ACC112 (cell line): ENCODE data around the gene EEPD1.

Experiments used
- H2AFZ ChIP-seq: fragments of 200-600 bp; sonication (generic); one replicate; pipeline ENCODE4 v1.6.0; 2017; ENCODE audit warnings: antibody characterized with exemption, low read length; ENCODE audit not compliant: unreplicated experiment
- H3K27ac ChIP-seq: fragments of 200-600 bp; sonication (generic); 2 replicates; pipeline ENCODE4 v1.5.1; 2014; ENCODE audit warnings: low read depth, mild to moderate bottlenecking, antibody characterized with exemption, low read length, moderate library complexity
- H3K27me3 ChIP-seq: fragments of 200-600 bp; sonication (generic); 2 replicates; pipeline ENCODE4 v1.6.1; 2014; ENCODE audit warnings: mild to moderate bottlenecking, antibody characterized with exemption, low read length, moderate library complexity, mixed read lengths; ENCODE audit not compliant: insufficient read depth
- H3K36me3 ChIP-seq: fragments of 200-600 bp; sonication (generic); 2 replicates; pipeline ENCODE4 v1.6.1; 2016; ENCODE audit warnings: mild to moderate bottlenecking, antibody characterized with exemption, low read length, moderate library complexity, mixed read lengths; ENCODE audit not compliant: insufficient read depth
- H3K4me1 ChIP-seq: fragments of 200-600 bp; sonication (generic); one replicate; pipeline ENCODE4 v1.6.1; 2016; ENCODE audit warnings: low read length, mixed read lengths; ENCODE audit not compliant: insufficient read depth, unreplicated experiment, control insufficient read depth
- H3K4me3 ChIP-seq: fragments of 200-600 bp; sonication (generic); 2 replicates; pipeline ENCODE4 v1.5.1; 2014; ENCODE audit warnings: mild to moderate bottlenecking, low read depth, low read length
- H3K79me2 ChIP-seq: fragments of 200-600 bp; sonication (generic); one replicate; pipeline ENCODE4 v1.6.0; 2016; ENCODE audit warnings: low read length; ENCODE audit not compliant: control insufficient read depth, unreplicated experiment, insufficient read depth

EEPD1 gene

DNA sequence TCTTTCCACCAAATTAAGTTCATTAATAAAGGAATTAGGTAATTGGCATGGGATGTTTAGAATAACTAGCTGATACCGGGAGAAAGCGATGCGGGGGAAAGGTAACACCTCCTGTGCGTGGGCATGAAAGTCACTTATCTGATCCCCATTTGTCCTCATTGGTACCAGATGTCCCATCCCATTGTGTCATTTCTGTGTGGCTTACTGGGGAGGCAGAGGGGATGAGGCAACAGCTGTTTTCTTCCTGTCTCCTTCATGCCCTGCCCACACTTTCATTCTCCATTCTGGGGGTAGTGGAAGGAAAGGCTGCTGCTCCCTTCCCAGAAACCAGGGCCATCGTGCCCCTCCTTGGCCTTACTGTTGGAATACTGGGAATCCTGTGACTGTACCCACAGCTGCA lies 27.1 kb downstream of the EEPD1 start:
- H3K27me3 ChIP-seq: no peaks in the 10 kb centered on the region
- no peak overlapping the region for H3K27ac ChIP-seq
- no peaks in the 10 kb centered on the region for H3K36me3 ChIP-seq
- H3K79me2 ChIP-seq: no peaks in the 10 kb centered on the region
- no peaks in the 10 kb centered on the region for H3K4me1 ChIP-seq
- no peak overlapping the region for H2AFZ ChIP-seq
- H3K4me3 ChIP-seq: no peak overlapping the region

DNA sequence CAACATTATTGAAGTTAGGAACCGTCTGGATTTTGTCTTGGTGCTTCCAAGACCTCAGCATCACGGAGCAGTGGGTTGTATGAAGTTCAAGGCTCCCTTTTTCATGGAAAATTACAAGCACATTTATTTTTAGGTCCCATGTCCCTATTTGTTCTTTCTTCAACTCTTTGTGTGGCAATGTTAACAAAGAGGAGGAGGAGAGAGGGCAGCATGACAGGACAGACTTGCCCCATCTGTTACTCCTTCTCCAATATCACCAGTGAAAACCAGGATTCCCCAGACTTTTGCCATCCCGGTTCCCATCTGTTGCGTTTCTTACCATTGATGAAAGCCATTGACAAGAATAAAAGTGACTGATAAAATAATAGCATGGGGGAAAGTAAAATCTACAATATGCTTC lies 28.6 kb downstream of the EEPD1 start:
- Histone ChIP-seq H3K4me1 (no peaks in the 10 kb centered on the region), H3K27me3 (no peaks in the 10 kb centered on the region), H2AFZ (no peak overlapping the region), H3K4me3 (no peak overlapping the region), H3K27ac (no peak overlapping the region), H3K79me2 (no peaks in the 10 kb centered on the region), H3K36me3 (no peaks in the 10 kb centered on the region)

DNA sequence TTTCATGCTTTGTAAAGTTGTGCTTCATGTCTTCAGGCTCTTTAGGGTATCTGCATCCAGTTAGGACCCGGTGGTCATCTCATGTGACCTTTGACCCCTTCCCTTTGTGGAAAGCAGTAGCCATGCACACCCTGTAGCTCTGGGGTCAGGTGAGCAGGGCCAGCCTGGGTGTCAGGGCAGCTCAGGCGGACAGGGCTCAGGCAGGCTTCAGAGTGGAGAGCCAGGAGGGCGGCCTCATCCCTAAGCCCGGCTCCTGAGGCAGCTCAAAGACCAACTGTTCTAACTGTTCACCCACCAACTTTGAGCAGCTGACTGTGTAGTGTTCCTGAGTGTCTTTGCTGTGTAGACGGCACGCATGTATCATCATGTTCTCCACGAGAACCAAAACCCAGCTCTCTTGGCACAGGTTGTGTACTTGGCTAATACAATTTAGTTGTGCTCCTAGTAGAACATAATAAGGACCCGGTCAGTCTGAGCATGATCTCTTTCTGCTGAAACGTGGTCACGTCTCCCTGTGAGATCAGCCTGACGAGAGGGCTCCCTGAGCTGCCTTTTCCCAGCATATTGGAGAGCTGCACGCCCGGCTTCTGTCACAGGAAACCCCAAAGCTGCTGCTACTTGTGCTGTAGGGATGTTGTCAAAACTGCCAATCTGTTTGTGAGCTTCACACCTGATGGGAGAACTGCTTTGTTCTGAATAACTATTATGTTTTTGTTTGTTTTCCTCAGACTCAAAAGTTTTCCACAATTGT lies 30.0 kb downstream of the EEPD1 start:
- no peak overlapping the region for H2AFZ ChIP-seq
- no peaks in the 10 kb centered on the region for H3K4me1 ChIP-seq
- no peak overlapping the region for H3K4me3 ChIP-seq
- H3K79me2 ChIP-seq: no peaks in the 10 kb centered on the region
- no peaks in the 10 kb centered on the region for H3K27me3 ChIP-seq
- no peak overlapping the region for H3K27ac ChIP-seq
- H3K36me3 ChIP-seq: no peaks in the 10 kb centered on the region

DNA sequence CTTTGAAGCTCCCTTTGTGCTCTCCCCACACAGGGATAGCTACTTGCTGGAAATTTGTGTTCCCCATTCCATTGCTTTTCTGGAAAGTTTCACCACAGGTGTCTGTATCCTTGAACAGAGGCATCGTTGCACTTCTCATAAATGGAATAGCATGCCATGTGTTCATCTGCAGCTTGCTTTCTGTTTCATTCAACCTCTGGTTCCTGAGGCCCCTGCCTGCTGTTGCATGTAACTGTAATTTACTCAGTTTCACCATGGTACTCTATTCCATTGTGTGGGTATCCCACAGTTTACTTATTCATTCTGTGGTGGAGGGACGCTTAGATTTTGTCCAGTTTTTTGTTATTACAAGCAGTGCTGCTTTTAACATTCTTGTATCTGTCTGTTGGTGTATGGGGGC lies 32.0 kb downstream of the EEPD1 start:
- no peaks in the 10 kb centered on the region for H3K36me3 ChIP-seq
- no peak overlapping the region for H2AFZ ChIP-seq
- H3K4me1 ChIP-seq: no peaks in the 10 kb centered on the region
- no peak overlapping the region for H3K4me3 ChIP-seq
- no peak overlapping the region for H3K27ac ChIP-seq
- H3K27me3 ChIP-seq: no peaks in the 10 kb centered on the region
- H3K79me2 ChIP-seq: no peaks in the 10 kb centered on the region

DNA sequence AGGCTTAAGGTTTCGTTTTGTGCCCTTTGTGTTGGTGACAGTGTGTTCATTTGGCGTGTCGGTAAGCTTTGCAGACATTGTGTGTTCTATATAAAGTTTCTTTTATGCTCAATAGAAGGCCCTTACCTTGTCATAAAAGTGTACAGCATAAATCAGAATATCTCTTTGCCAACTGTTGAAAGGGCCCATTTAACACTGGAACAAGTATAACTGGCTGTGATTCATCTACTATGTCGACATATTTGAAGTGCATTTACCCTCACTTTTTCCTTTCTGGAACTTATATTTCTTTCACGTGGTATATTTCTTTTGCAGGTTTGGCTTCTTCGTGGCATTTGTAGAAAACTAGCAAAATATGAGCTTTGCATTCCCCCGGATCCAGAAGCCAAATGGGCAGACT lies 32.7 kb downstream of the EEPD1 start:
- H3K4me1 ChIP-seq: no peaks in the 10 kb centered on the region
- no peak overlapping the region for H2AFZ ChIP-seq
- H3K36me3 ChIP-seq: no peaks in the 10 kb centered on the region
- no peaks in the 10 kb centered on the region for H3K79me2 ChIP-seq
- no peak overlapping the region for H3K4me3 ChIP-seq
- H3K27ac ChIP-seq: no peak overlapping the region
- H3K27me3 ChIP-seq: no peaks in the 10 kb centered on the region

DNA sequence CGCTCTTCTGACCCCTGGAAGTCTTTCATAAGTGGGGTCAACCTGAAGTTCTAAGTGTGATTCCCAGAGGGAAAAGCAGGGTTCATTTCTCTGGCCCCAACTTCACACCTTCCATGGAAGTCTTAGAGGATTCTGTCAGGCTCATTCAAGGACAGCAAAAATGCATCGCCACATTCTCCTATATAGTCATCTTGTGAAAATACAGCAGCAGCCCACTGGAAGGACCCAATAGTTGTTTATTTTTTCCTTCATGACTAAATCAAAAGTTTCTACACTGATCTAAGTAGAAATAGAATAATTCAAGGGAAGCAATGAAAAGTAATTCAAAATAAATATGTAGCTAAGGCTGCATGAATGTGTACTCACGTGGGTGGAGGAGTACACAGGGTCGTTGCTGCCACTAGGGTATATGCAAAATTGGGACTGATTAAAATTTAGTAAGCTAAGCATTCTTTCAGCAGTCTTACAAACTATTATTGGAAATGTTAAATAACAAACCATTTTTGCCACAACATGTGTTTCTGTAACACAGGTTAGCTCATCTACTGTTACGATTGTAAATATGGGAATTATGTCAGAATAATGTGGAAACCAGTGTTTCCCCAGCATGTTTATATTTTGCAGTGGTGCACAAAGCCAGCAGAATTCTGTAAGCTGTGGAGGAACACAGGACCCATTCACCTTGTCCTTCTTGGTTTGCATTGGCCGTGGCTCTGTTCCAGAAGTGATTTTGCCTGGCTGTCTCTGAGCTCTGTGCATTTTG lies 33.5 kb downstream of the EEPD1 start:
- no peak overlapping the region for H3K27ac ChIP-seq

DNA sequence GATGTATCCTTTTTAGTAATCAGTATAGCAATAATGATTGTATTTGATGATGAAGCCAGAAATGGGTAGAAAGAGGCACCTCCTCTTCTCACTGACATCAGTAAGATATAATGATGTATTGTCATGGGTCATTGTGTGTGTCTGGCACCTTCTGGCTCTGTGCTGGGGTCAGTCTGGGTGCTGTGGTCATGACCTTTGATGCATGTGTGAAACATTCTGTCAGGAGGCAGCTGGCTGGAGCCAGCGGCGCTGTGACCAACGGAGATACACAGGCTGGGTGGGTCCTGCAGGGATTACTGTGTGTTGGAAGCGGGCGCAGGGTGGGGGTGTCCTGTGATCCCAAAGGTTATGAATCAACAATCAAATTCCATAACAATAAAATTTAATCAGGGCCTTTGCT lies 35.2 kb downstream of the EEPD1 start:
- H3K4me1 ChIP-seq: no peaks in the 10 kb centered on the region
- no peak overlapping the region for H3K27ac ChIP-seq
- H3K27me3 ChIP-seq: no peaks in the 10 kb centered on the region
- H3K36me3 ChIP-seq: no peaks in the 10 kb centered on the region
- no peak overlapping the region for H2AFZ ChIP-seq
- H3K4me3 ChIP-seq: no peak overlapping the region
- H3K79me2 ChIP-seq: no peaks in the 10 kb centered on the region

More for the DNA sequence above, 33.5 kb downstream of the EEPD1 start:
- H3K4me3 ChIP-seq: no peak overlapping the region
- no peaks in the 10 kb centered on the region for H3K36me3 ChIP-seq
- no peaks in the 10 kb centered on the region for H3K27me3 ChIP-seq
- no peaks in the 10 kb centered on the region for H3K4me1 ChIP-seq
- H3K79me2 ChIP-seq: no peaks in the 10 kb centered on the region
- no peak overlapping the region for H2AFZ ChIP-seq

DNA sequence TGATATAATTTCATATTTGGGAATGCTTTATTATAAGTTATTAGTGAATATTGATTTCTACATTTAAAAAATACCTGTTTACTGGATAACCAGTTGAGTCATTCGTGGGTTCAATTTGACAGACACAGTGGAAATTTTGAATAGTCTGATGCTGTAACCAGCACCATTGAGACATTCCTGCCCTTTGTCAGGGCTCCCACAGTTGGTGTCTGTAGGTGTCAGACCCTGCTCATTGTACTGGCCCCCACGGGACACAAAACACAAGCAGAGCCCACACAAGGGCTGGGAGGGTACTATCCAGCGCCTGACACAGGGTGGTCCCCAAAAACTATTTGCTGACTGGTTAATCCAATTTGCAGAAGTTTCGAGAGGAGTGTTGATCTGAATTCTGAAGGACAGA lies 35.9 kb downstream of the EEPD1 start:
- Histone ChIP-seq H3K27ac (no peak overlapping the region), H3K4me1 (no peaks in the 10 kb centered on the region), H3K79me2 (no peaks in the 10 kb centered on the region), H3K4me3 (no peak overlapping the region), H3K27me3 (no peaks in the 10 kb centered on the region), H2AFZ (no peak overlapping the region), H3K36me3 (no peaks in the 10 kb centered on the region)

DNA sequence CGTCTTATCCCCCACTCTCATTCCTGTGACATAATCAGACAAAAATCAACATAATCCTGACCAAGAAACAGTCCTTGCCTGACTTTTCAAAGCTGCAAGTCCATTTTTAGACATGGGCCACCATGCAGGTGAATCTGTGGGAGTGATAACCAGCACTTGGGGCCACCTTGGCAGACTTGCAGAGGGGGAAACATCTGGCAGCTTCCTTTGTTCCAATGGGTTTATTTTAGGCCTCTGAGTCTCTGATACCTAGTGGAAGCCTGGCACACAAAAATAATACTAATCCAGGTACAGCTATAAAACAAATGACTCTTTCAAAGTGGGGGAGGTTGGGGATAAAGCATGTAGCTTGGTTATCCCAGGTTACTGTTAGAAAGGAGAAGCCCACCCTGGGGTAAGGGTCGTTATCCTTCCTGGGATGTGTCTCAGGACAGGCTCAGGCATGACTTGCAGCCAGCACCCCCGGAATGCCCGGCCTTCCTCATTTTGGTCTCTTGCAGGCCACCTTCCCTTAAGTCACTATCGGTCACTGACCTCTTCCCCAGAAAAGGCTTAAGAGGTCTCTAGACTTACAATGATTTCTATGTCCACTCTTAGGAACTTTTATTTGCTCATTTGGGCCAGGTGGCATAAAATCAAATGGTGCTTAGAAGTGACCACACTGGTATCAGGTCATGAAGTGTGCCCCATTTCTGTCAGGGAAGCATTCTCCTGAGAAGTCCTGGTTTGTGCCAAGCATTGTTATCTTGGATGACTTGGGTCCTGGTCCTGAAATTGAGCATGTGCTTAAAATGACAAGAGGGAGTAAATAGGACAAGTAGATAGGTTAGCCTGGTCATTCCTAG lies 37.6 kb downstream of the EEPD1 start:
- no peaks in the 10 kb centered on the region for H3K27me3 ChIP-seq
- H2AFZ ChIP-seq: no peak overlapping the region
- H3K4me1 ChIP-seq: no peaks in the 10 kb centered on the region
- H3K27ac ChIP-seq: no peak overlapping the region
- no peak overlapping the region for H3K4me3 ChIP-seq
- H3K79me2 ChIP-seq: no peaks in the 10 kb centered on the region
- no peaks in the 10 kb centered on the region for H3K36me3 ChIP-seq

DNA sequence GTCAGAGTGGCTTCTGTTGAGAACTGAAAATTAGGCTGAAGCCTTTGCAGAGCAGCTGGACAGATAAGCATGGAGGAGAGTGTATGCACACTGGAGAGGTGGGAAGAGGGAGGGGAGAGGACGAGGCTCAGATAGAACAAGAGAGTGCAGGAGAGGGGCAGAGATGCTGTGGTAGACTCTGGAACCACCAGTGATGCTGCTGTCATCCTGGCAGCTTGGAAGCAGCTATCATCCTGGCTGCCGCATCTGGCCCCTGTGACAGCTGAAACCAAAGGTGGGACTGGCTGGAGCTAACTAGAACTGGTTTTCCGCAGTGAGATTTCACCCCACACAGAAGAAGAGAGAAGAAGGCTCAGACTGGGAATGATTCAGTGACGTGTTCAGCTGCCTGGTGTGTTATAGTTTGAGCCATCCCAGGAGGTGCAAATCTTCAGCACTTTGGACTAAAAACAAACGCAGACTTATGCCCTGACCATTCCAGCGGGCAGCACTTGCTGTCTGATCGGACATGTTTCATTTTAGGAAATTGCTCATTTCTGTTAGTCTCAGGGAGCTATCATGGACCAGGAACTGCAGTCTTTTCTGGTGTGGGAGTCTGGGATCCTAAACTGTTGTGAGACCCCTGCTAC lies 38.4 kb downstream of the EEPD1 start:
- Histone ChIP-seq H2AFZ (no peak overlapping the region), H3K79me2 (no peaks in the 10 kb centered on the region), H3K4me3 (no peak overlapping the region), H3K36me3 (no peaks in the 10 kb centered on the region), H3K4me1 (no peaks in the 10 kb centered on the region), H3K27me3 (no peaks in the 10 kb centered on the region), H3K27ac (no peak overlapping the region)
